Femur (tissue), 1 donor: ENCODE results near the gene CADM1.

Experiments used
- DNase-seq: peaks from one replicate; pipeline ENCODE4 v3.0.0-alpha.2; 2017

The CADM1 gene

GRCh38 chr11:115199481-115200069, 304.6 kb downstream of the CADM1 start:
- DNase-seq, result no peak

GRCh38 chr11:115198321-115198741, 305.9 kb downstream of the CADM1 start:
- no peak for DNase-seq

- no peak for DNase-seq
These were observed 306.8 kb downstream of the CADM1 start for GRCh38 chr11:115197433-115197832.

GRCh38 chr11:115197031-115197430, 307.2 kb downstream of the CADM1 start:
- DNase-seq, result no peak

GRCh38 chr11:115194802-115195110, 309.5 kb downstream of the CADM1 start:
- DNase-seq, result no peak

- DNase-seq, result no peak
These were observed 310.1 kb downstream of the CADM1 start for GRCh38 chr11:115193914-115194801.

- DNase-seq, result no peak
These were observed 312.5 kb downstream of the CADM1 start for GRCh38 chr11:115191761-115192160.

GRCh38 chr11:115190196-115190595, 314.0 kb downstream of the CADM1 start:
- no peak for DNase-seq

- no peak for DNase-seq
These were observed 315.3 kb downstream of the CADM1 start for GRCh38 chr11:115188898-115189278.

- DNase-seq, result no peak
These were observed 315.9 kb downstream of the CADM1 start for GRCh38 chr11:115188188-115188897.

- no peak for DNase-seq
These were observed 318.3 kb downstream of the CADM1 start for GRCh38 chr11:115185931-115186330.

- no peak for DNase-seq
These were observed 318.7 kb downstream of the CADM1 start for GRCh38 chr11:115185507-115185906.

GRCh38 chr11:115184901-115185300, 319.3 kb downstream of the CADM1 start:
- DNase-seq, result no peak

- no peak for DNase-seq
These were observed 320.4 kb downstream of the CADM1 start for GRCh38 chr11:115183830-115184229.

GRCh38 chr11:115183136-115183535, 321.1 kb downstream of the CADM1 start:
- DNase-seq, result no peak

GRCh38 chr11:115182282-115182955, 321.8 kb downstream of the CADM1 start:
- no peak for DNase-seq

GRCh38 chr11:115181538-115181937, 322.7 kb downstream of the CADM1 start:
- DNase-seq, result no peak

- no peak for DNase-seq
These were observed 323.9 kb downstream of the CADM1 start for GRCh38 chr11:115180272-115180671.

GRCh38 chr11:115179636-115180035, 324.6 kb downstream of the CADM1 start:
- no peak for DNase-seq

- no peak for DNase-seq
These were observed 325.5 kb downstream of the CADM1 start for GRCh38 chr11:115178705-115179104.

GRCh38 chr11:115173136-115173535, 331.1 kb downstream of the CADM1 start:
- no peak for DNase-seq

- no peak for DNase-seq
These were observed 333.9 kb downstream of the CADM1 start for GRCh38 chr11:115170133-115170815.

GRCh38 chr11:115169251-115169650, 335.0 kb downstream of the CADM1 start:
- DNase-seq, result no peak
